ENCODE results near the gene IRF2BP1. TPM values are rescaled to one million over a fixed set of nuclear protein-coding genes. Genes with fewer than 3 reads are reported as not detected.

The IRF2BP1 gene
- total RNA-seq, 1 donor from 2014 or later: 32.9 TPM

- TF ChIP-seq, protein P1, sequence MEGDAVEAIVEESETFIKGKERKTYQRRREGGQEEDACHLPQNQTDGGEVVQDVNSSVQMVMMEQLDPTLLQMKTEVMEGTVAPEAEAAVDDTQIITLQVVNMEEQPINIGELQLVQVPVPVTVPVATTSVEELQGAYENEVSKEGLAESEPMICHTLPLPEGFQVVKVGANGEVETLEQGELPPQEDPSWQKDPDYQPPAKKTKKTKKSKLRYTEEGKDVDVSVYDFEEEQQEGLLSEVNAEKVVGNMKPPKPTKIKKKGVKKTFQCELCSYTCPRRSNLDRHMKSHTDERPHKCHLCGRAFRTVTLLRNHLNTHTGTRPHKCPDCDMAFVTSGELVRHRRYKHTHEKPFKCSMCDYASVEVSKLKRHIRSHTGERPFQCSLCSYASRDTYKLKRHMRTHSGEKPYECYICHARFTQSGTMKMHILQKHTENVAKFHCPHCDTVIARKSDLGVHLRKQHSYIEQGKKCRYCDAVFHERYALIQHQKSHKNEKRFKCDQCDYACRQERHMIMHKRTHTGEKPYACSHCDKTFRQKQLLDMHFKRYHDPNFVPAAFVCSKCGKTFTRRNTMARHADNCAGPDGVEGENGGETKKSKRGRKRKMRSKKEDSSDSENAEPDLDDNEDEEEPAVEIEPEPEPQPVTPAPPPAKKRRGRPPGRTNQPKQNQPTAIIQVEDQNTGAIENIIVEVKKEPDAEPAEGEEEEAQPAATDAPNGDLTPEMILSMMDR (IDR thresholded peaks at IDR 0.05; ENCODE audit: insufficient read depth, low read length, poor library complexity, severe bottlenecking): no peak
- Histone ChIP-seq H3K36me3 (ENCODE audit: control insufficient read depth, insufficient read depth, low read length) (no peaks in the 10 kb centered on the region), H3K27me3 (ENCODE audit: control insufficient read depth, insufficient read depth, low read length) (peaks cover 13% of the 10 kb centered on the region), H3K4me3 (ENCODE audit: low read depth, low read length) (no peak overlapping the region)
- no peak for DNase-seq (ENCODE audit: low read depth)
These were observed 33.7 kb upstream of the IRF2BP1 start for GRCh38 chr19:45919678-45920077.

DNA sequence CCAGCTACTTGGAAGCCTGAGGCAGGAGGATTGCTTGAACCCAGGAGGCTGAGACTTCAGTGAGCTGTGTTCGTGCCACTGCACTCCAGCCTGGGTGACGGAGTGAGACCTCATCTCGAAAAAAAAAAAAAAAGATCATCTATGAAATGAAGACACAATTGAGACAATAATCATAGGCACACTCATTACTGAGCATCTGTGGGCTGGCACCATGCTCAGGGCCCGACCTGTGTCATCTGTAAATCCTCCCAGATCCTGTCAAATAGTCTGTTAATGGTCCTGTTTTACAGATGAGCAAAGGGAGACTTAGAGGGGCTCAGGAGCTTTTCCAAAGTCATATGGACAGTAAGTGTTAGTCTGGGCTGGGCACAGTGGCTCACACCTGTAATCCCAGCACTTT is 32.8 kb upstream of the IRF2BP1 start:
- Histone ChIP-seq H3K27me3 (ENCODE audit: control insufficient read depth, insufficient read depth, low read length) (peaks cover 15% of the 10 kb centered on the region), H3K4me3 (ENCODE audit: low read depth, low read length) (no peak overlapping the region), H3K36me3 (ENCODE audit: control insufficient read depth, insufficient read depth, low read length) (no peaks in the 10 kb centered on the region)
- TF ChIP-seq, protein P1 (IDR thresholded peaks at IDR 0.05; ENCODE audit: insufficient read depth, low read length, poor library complexity, severe bottlenecking): no peak
- DNase-seq (ENCODE audit: low read depth): no peak

- peaks cover 15% of the 10 kb centered on the region for H3K27me3 ChIP-seq (ENCODE audit: control insufficient read depth, insufficient read depth, low read length)
- no peak for DNase-seq (ENCODE audit: low read depth)
- H3K36me3 ChIP-seq (ENCODE audit: control insufficient read depth, insufficient read depth, low read length): no peaks in the 10 kb centered on the region
- TF ChIP-seq, protein P1 (IDR thresholded peaks at IDR 0.05; ENCODE audit: insufficient read depth, low read length, poor library complexity, severe bottlenecking): no peak
- H3K4me3 ChIP-seq (ENCODE audit: low read depth, low read length): no peak overlapping the region
These were observed 31.6 kb upstream of the IRF2BP1 start for GRCh38 chr19:45917421-45918091.

GRCh38 chr19:45913874-45914830 is 28.2 kb upstream of the IRF2BP1 start, which contains the start of gene NANOS2:
NANOS2 (minus strand) TSS chr19:45914778; CDS start chr19:45914693, 85 bp downstream.
- Histone ChIP-seq H3K4me3 (ENCODE audit: low read depth, low read length) (no peak within 1 kb of the TSS), H3K27me3 (ENCODE audit: control insufficient read depth, insufficient read depth, low read length) (peaks cover 10% of the 10 kb centered on the region), H3K36me3 (ENCODE audit: control insufficient read depth, insufficient read depth, low read length) (no peaks in the 10 kb centered on the region)
- no peak for DNase-seq (ENCODE audit: low read depth)
- TF ChIP-seq, protein P1 (IDR thresholded peaks at IDR 0.05; ENCODE audit: insufficient read depth, low read length, poor library complexity, severe bottlenecking): no peak

DNA sequence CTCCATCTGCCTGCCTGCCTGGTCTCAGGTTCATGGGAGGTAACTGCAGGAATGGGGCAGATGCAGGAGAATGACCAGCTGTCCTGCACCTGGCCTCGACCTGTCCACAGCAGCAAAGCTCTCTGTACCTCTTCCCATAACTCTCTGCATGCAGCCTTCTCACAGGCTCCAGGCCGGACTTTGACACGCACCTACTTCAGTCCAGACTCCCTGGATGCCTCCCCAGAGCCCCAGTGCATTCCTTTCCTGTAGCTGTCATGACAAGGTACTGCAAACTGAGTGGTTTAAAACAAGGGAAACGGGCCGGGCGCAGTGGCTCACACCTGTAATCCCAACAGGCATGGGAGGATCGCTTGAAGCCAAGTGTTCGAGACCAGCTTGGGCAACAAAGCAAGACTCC is 25.4 kb upstream of the IRF2BP1 start:
- DNase-seq (ENCODE audit: low read depth): no peak
- no peak overlapping the region for H3K4me3 ChIP-seq (ENCODE audit: low read depth, low read length)
- H3K36me3 ChIP-seq (ENCODE audit: control insufficient read depth, insufficient read depth, low read length): no peaks in the 10 kb centered on the region
- TF ChIP-seq, protein P1 (IDR thresholded peaks at IDR 0.05; ENCODE audit: insufficient read depth, low read length, poor library complexity, severe bottlenecking): no peak
- H3K27me3 ChIP-seq (ENCODE audit: control insufficient read depth, insufficient read depth, low read length): peaks cover 10% of the 10 kb centered on the region
